C4-2B (cell line): ENCODE measurements around the gene FAM13A.

Experiments
- CTCF ChIP-seq: fragments of 450-650 bp; conservative IDR thresholded peaks from 2 replicates; pipeline ENCODE4 v1.5.1; 2017; ENCODE audit warnings: mild to moderate bottlenecking
- ZFX ChIP-seq: fragments of 450-650 bp; IDR thresholded peaks from 2 replicates; pipeline ENCODE4 v1.6.1; 2017

GRCh38 chr4:88696630-88697029, 360.4 kb downstream of the FAM13A start:
- no peak for TF ChIP-seq CTCF
- no peak for TF ChIP-seq ZFX
